ENCODE measurements around the gene ATP10D.

ATP10D gene

GRCh38 chr4:47598896-47599295 is 113.8 kb downstream of the ATP10D start:
- no peak for DNase-seq

DNA sequence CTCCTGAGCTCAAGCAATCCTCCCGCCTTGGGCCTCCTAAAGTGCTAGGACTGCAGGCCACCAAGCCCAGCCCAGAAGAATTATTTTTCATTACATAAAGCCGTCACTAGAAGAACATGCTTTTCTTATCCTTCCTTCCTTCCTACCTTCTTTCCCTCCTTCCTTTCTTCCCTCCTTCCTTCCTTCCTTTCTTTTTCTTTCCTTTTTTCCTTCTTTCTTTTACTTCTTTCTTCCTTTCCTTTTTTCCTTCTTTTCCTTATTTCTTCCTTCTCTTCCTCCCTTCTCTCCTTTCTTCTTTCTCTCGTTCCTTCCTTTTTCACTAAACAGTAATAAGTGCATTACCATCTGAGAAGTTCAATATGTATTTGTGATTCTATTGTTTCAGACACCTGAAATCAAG is 121.4 kb downstream of the ATP10D start:
- no peak for DNase-seq

- no peak for DNase-seq
Measured at GRCh38 chr4:47612116-47613023, 127.3 kb downstream of the ATP10D start.

GRCh38 chr4:47615385-47615784 is 130.3 kb downstream of the ATP10D start:
- no peak for DNase-seq

- DNase-seq, result no peak
Measured at GRCh38 chr4:47617607-47618006, 132.5 kb downstream of the ATP10D start.

- DNase-seq, result no peak
Measured at GRCh38 chr4:47619691-47620090, 134.6 kb downstream of the ATP10D start.

- no peak for DNase-seq
Measured at GRCh38 chr4:47621181-47621580, 136.1 kb downstream of the ATP10D start.

GRCh38 chr4:47624031-47624441 is 139.0 kb downstream of the ATP10D start:
- DNase-seq, result no peak

- no peak for DNase-seq
Measured at GRCh38 chr4:47631161-47631560, 146.1 kb downstream of the ATP10D start.

DNA sequence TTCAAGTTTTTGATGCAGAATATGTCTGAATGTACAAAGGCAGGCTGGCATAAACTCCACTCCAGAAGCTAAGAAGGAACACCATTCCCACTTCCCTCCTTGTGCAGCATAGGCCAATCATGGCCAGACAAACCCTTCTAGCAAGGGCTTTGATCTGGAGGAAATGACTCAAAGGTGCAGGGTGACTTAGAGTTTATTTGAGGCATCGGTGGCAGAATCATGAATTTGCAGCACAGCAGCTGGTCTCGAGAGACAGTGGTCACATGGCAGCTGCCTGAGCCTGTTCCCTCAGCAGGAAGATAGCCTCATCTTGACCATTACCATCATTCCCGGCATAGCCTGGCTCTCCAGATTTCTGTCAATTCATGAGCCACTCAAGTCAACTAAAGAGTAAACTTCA is 154.5 kb downstream of the ATP10D start:
- DNase-seq, result no peak

- no peak for DNase-seq
Measured at GRCh38 chr4:47640911-47641310, 155.8 kb downstream of the ATP10D start.

- DNase-seq, result no peak
Measured at GRCh38 chr4:47641755-47642154, 156.7 kb downstream of the ATP10D start.

DNA sequence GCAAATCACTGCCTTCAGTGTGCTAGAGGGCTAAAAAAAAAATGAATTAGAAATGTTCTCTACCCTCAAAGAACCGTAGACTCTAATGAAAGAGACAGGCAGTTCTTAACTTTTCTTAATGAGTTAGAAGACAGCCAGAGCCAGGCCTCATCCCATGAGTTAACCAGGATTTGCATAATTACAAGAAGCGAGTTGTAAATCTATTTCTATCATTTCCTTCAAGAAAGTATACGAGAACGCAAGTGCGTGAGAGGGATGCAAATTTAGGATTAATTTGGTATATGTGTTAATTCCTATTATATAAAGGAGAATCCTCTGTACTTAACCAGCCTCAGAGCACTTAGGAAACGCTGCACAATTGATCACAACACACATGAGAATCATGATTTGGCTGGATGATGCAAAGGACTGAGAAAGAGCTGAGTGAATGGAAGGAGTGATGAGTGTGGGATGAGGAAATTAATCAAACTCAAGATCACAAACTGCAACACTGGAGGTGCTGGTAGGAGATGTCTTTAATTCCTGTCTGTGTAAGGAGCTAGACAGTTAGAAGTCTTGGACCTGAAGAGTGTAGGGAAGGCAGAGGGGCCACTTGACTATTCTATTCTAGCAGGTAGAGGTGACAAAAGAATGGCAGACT is 157.2 kb downstream of the ATP10D start:
- no peak for DNase-seq
